ENCODE measurements around the gene STX1A.

Gene STX1A

DNA sequence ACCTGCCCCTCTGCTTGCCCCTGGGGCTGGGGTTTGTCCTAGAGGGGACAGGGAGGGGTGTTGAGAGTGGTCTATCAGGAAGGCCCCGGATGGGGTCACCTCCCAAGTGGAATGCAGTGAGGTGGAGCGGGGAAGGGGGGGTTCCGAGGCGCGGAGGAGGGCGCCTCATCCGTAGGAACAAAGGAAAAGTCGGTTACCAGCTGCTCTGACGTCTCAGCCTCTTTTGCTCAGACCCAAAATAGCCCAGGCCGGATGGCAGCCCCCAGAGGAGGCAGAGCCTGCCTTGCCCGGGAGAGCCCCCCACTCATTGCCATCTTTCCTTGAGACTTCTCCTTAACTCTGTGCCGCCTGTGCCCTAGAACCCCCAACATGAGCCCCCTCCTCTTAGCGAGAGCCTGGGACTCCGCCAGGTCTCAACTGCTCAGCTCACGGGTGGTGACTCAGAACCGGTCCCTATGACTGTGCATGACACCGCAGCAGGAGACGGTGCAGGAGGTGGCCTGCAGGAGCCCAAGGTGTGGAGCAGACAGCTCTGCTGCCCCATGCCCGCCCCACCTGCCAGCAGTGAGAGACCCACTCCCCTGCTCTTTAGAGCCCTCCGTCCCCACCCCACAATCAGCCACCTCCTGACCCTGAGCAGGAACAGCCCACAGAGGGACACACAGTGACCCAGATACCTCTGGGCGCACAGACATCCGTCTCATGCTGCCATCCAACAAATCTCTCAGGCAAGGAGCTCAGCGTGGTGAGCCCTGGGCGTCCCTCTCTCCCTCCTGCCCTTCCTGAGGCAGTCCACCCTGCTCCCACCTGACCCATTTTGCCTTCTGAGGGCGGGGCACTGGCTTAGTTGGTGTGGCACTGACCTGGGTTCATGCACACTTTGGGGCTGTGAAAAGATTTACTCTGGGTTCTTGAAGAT, 13.1 kb downstream of the STX1A start:
- Histone ChIP-seq H3K4me1 (ENCODE audit: insufficient read depth, low read length, severe bottlenecking) (peaks cover 3% of the 10 kb centered on the region), H2AFZ (ENCODE audit: low read length) (no peak overlapping the region), H3K27me3 (ENCODE audit: insufficient read depth, low read length) (peaks cover 10% of the 10 kb centered on the region; the same call in 1 of the 2 replicates), H3K9me3 (ENCODE audit: low read length) (no peaks in the 10 kb centered on the region), H3K4me2 (ENCODE audit: low read length) (no peak overlapping the region), H3K9ac (ENCODE audit: low read length) (no peak overlapping the region), H3K4me3 (ENCODE audit: low read depth, low read length, poor library complexity, severe bottlenecking) (no peak overlapping the region), H4K20me1 (ENCODE audit: insufficient read depth, low read length) (no peaks in the 10 kb centered on the region), H3K79me2 (ENCODE audit: insufficient read depth, low read length) (no peaks in the 10 kb centered on the region), H3K27ac (ENCODE audit: low read depth, low read length, poor library complexity, severe bottlenecking) (no peak overlapping the region), H3F3A (ENCODE audit: insufficient read depth, low read length) (no peaks in the 10 kb centered on the region), H3K9me2 (ENCODE audit: low read depth, low read length) (no peaks in the 10 kb centered on the region), H3K36me3 (ENCODE audit: insufficient read depth, low read length) (no peaks in the 10 kb centered on the region)
- TF ChIP-seq EZH2 (IDR thresholded peaks at IDR 0.05; ENCODE audit: borderline replicate concordance, low read length) = no peak
- TF ChIP-seq, protein P1, sequence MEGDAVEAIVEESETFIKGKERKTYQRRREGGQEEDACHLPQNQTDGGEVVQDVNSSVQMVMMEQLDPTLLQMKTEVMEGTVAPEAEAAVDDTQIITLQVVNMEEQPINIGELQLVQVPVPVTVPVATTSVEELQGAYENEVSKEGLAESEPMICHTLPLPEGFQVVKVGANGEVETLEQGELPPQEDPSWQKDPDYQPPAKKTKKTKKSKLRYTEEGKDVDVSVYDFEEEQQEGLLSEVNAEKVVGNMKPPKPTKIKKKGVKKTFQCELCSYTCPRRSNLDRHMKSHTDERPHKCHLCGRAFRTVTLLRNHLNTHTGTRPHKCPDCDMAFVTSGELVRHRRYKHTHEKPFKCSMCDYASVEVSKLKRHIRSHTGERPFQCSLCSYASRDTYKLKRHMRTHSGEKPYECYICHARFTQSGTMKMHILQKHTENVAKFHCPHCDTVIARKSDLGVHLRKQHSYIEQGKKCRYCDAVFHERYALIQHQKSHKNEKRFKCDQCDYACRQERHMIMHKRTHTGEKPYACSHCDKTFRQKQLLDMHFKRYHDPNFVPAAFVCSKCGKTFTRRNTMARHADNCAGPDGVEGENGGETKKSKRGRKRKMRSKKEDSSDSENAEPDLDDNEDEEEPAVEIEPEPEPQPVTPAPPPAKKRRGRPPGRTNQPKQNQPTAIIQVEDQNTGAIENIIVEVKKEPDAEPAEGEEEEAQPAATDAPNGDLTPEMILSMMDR (IDR thresholded peaks at IDR 0.05; ENCODE audit: low read length) = no peak

DNA sequence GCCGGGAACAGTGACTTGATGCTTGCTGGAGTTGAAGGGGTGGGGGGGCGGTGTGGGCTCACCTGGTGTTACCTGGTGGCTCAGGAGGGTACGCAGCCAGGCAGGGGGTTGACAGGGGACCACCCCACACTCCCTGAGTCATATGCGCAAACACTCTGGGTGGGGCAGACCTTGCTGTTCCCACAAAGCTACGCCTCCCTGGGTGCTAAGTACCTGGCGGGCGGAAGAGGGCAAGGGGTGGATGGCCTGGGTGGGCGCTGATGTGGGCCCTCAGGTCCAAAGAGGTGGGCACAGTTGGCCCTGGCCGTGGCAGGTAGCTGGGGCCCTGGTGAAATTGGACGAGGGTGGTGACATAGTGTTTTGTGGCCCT, 13.9 kb downstream of the STX1A start:
- TF ChIP-seq, protein P1 (IDR thresholded peaks at IDR 0.05; ENCODE audit: low read length) = no peak
- TF ChIP-seq EZH2 (IDR thresholded peaks at IDR 0.05; ENCODE audit: borderline replicate concordance, low read length) = no peak
- Histone ChIP-seq H4K20me1 (ENCODE audit: insufficient read depth, low read length) (no peaks in the 10 kb centered on the region), H3K4me3 (ENCODE audit: low read depth, low read length, poor library complexity, severe bottlenecking) (no peak overlapping the region), H3K4me1 (ENCODE audit: insufficient read depth, low read length, severe bottlenecking) (peaks cover 3% of the 10 kb centered on the region), H3K27ac (ENCODE audit: low read depth, low read length, poor library complexity, severe bottlenecking) (no peak overlapping the region), H3K9ac (ENCODE audit: low read length) (no peak overlapping the region), H3K36me3 (ENCODE audit: insufficient read depth, low read length) (no peaks in the 10 kb centered on the region), H3K79me2 (ENCODE audit: insufficient read depth, low read length) (no peaks in the 10 kb centered on the region), H3K9me2 (ENCODE audit: low read depth, low read length) (no peaks in the 10 kb centered on the region), H3F3A (ENCODE audit: insufficient read depth, low read length) (no peaks in the 10 kb centered on the region), H2AFZ (ENCODE audit: low read length) (no peak overlapping the region), H3K9me3 (ENCODE audit: low read length) (no peaks in the 10 kb centered on the region), H3K4me2 (ENCODE audit: low read length) (no peak overlapping the region), H3K27me3 (ENCODE audit: insufficient read depth, low read length) (peaks cover 10% of the 10 kb centered on the region; the same call in 1 of the 2 replicates)

DNA sequence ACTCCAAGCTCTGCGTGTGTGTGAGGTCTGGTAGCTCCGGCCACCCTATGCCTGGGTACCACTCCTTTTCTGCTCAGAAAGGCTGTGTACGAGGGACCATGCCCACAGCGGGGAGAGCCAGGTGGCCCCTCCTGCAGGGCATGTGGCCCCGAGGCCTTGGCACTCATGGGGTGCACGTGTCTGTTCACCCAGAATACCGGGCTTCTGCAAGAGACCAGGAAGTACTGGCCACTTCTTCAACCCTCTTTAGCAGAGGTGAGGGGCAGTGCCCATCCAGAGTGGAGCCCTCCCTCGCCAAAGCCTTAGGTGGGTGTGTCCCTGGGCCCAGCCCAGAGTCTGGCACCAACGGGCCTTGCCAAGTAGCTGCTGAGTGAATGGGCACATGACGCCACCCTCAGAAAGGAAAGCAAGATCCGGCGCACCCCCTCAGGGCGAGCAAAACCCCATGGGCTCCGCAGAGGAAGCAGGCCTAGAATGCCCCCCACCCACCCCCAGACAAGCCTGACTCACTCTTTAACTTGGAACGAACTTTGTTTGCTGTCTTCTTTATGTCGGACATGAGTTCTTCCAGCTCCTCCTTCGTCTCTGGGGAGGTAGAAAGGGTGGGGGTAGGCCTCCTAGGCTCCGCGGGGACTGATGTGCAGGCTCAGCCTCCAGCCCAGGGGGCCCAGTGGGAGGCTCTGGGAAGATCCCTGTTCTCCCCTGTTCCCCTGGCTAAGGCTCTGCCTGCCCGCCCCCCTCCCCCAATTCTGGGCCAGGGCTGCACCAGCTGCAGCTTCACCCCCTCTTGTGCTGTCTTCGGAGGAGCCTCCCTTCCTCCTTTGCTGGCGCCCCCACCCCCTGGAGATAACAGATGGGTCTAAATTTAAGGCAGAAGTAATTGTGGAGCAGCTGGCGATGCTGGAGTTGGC, 14.6 kb downstream of the STX1A start:
- H3F3A ChIP-seq (ENCODE audit: insufficient read depth, low read length) = no peaks in the 10 kb centered on the region

More for the DNA sequence above, 14.6 kb downstream of the STX1A start:
- no peak overlapping the region for H3K4me2 ChIP-seq (ENCODE audit: low read length)
- H3K27ac ChIP-seq (ENCODE audit: low read depth, low read length, poor library complexity, severe bottlenecking) = no peak overlapping the region
- no peak overlapping the region for H3K4me3 ChIP-seq (ENCODE audit: low read depth, low read length, poor library complexity, severe bottlenecking)
- peaks cover 3% of the 10 kb centered on the region for H3K4me1 ChIP-seq (ENCODE audit: insufficient read depth, low read length, severe bottlenecking)
- H3K9ac ChIP-seq (ENCODE audit: low read length) = no peak overlapping the region
- no peaks in the 10 kb centered on the region for H4K20me1 ChIP-seq (ENCODE audit: insufficient read depth, low read length)
- H3K27me3 ChIP-seq (ENCODE audit: insufficient read depth, low read length) = peaks cover 10% of the 10 kb centered on the region; the same call in 1 of the 2 replicates
- TF ChIP-seq, protein P1 (IDR thresholded peaks at IDR 0.05; ENCODE audit: low read length) = no peak
- no peak for TF ChIP-seq EZH2 (IDR thresholded peaks at IDR 0.05; ENCODE audit: borderline replicate concordance, low read length)
- no peaks in the 10 kb centered on the region for H3K9me3 ChIP-seq (ENCODE audit: low read length)
- H2AFZ ChIP-seq (ENCODE audit: low read length) = no peak overlapping the region
- no peaks in the 10 kb centered on the region for H3K79me2 ChIP-seq (ENCODE audit: insufficient read depth, low read length)
- no peaks in the 10 kb centered on the region for H3K9me2 ChIP-seq (ENCODE audit: low read depth, low read length)
- no peaks in the 10 kb centered on the region for H3K36me3 ChIP-seq (ENCODE audit: insufficient read depth, low read length)

All from OCI-LY1 (cell line).